ENCODE results near the gene IDH3G.

IDH3G gene

DNA sequence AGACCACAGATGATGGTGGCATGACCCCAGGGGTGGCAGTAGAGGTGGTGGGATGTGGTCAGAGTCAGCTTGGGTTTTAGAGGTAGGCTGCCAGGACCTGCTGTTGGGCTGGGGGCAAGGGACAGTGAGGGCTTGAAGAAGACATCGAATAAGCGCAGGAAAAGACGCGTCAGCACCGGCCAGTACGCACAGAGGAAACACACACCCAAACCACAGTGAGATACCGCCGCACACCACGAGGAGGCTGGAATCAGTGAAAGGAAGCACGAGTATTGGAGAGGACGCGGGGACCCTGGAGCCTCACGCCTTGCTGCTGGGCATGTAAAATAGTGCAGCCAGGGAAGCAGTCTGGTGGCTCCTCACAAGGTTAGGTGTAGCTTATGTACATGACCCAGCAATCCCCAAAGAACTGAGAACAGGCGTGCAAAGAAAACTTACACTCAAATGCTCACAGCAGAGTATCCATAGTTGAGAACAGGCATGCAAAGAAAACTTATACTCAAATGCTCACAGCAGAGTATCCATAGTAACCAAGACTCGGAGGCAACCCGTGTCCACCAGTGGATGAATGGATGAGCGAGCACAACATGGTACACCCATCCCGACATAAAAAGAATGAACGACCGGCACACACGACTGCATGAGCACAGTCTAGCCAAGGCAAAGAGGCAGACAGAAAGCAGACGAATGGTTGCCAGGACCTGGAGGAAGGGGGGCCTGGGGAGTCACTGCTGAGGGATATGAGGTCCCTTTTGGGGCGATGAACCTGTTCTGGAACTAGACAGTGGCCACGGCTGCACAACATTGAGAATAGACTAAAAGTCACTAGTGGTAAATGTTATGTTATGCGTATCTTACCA, 22.9 kb upstream of the IDH3G start:
- no peak overlapping the region for H3K27ac ChIP-seq (ENCODE audit: low read depth, low read length)
- no peak overlapping the region for H3K9ac ChIP-seq (ENCODE audit: low read length in 5 of 5)
- no peak overlapping the region for H3K4me3 ChIP-seq (ENCODE audit: low read depth in 1 of 5, low read length in 5 of 5)
- H3K36me3 ChIP-seq (ENCODE audit: control insufficient read depth in 5 of 5, insufficient read depth in 5 of 5, low read length in 5 of 5), result no peaks in the 10 kb centered on the region
- peaks cover 0 to 17% (median 9%) of the 10 kb centered on the region in 5 donors for H3K4me1 ChIP-seq (ENCODE audit: control insufficient read depth in 5 of 5, insufficient read depth in 5 of 5, low read length in 5 of 5)
- H3K27me3 ChIP-seq (ENCODE audit: control insufficient read depth in 5 of 5, insufficient read depth in 4 of 5, low read length in 5 of 5), result peaks cover 18 to 40% (median 28%) of the 10 kb centered on the region in 5 donors
- H3K9me3 ChIP-seq (ENCODE audit: control insufficient read depth in 5 of 5, low read length in 5 of 5), result peaks cover 0 to 3% (median 0%) of the 10 kb centered on the region in 5 donors

DNA sequence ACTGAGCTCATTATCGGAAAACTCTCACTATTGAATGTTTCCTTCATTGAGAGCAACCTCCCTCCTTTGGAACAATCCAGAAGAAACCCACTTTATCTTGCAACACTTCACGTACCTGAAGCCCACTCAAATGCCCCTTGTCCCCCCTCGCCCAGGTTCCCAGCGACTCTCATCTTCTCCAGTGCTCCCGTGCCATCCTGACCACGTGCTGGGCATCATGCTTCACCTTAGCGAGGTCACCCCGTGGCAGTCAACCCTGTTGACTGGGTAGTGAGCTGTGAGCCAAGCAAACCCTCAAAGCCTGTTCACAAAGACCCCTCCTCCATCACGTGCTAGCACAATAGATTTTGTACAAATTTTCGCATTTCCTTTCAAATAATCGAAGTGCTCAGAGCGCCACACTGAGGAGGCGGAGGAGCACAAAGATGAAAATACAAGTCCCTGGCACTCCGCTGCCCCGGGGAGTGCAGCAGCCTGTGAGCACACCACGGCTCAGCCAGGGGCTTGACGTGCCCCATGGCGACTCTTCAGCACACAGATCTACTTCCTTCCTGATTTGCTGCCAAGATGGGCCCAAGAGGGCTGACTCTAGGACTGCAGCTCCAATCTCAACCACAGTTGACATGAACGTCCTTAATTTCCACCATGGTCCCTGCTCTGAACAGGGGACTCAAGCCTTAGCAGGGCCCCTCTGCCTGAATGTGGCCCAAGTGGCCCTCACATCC, 20.6 kb upstream of the IDH3G start:
- peaks cover 0 to 11% (median 0%) of the 10 kb centered on the region in 5 donors for H3K9me3 ChIP-seq (ENCODE audit: control insufficient read depth in 5 of 5, low read length in 5 of 5)
- no peak overlapping the region for H3K4me3 ChIP-seq (ENCODE audit: low read depth in 1 of 5, low read length in 5 of 5)
- H3K4me1 ChIP-seq (ENCODE audit: control insufficient read depth in 5 of 5, insufficient read depth in 5 of 5, low read length in 5 of 5), result peaks cover 0 to 17% (median 9%) of the 10 kb centered on the region in 5 donors
- no peaks in the 10 kb centered on the region for H3K36me3 ChIP-seq (ENCODE audit: control insufficient read depth in 5 of 5, insufficient read depth in 5 of 5, low read length in 5 of 5)
- H3K9ac ChIP-seq (ENCODE audit: low read length in 5 of 5), result no peak overlapping the region
- peaks cover 19 to 43% (median 25%) of the 10 kb centered on the region in 5 donors for H3K27me3 ChIP-seq (ENCODE audit: control insufficient read depth in 5 of 5, insufficient read depth in 4 of 5, low read length in 5 of 5)
- no peak overlapping the region for H3K27ac ChIP-seq (ENCODE audit: low read depth, low read length)

DNA sequence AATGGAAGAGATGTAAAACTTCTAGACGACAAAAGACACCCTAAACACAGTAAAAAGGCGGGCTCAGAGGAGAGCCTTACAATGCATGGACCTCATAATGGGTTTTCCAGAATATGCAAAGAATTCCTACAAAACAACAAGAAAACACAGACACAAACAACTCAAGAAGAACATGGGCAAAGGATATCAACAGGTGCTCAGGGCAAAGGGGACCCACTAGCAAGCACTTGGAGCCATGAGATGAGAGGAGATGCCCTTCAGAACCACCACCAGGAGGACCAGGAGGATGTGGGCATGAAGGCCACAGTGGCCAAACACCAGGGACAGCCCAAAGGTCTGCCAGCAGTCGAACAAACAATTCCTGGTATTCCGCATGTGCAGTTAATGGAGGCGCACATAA, 19.0 kb upstream of the IDH3G start:
- Histone ChIP-seq H3K9ac (ENCODE audit: low read length in 5 of 5) (no peak overlapping the region), H3K4me3 (ENCODE audit: low read depth in 1 of 5, low read length in 5 of 5) (no peak overlapping the region), H3K36me3 (ENCODE audit: control insufficient read depth in 5 of 5, insufficient read depth in 5 of 5, low read length in 5 of 5) (no peaks in the 10 kb centered on the region), H3K27ac (ENCODE audit: low read depth, low read length) (no peak overlapping the region), H3K4me1 (ENCODE audit: control insufficient read depth in 5 of 5, insufficient read depth in 5 of 5, low read length in 5 of 5) (peaks cover 0 to 5% (median 0%) of the 10 kb centered on the region in 5 donors), H3K9me3 (ENCODE audit: control insufficient read depth in 5 of 5, low read length in 5 of 5) (peaks cover 0 to 14% (median 0%) of the 10 kb centered on the region in 5 donors), H3K27me3 (ENCODE audit: control insufficient read depth in 5 of 5, insufficient read depth in 4 of 5, low read length in 5 of 5) (peaks cover 12 to 42% (median 32%) of the 10 kb centered on the region in 5 donors)

DNA sequence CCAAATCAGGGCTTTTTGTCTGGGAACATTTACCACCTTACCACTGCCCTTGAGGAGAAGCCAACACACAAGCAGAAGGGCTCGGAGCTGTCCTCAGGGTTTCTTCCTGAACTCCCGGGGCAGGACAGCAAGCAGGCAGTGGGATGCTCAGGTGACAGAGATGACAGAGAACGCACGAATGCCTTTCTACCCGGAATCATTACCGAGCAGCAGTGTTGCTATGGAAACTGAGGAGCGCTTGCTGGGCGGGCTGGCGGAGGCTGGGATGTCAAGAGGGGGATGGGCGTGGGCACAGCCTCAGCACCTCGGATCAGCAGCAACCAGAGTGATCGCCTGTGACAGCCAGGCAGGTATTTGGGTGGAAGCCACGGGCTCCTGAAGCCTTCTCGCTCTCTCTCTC, 18.0 kb upstream of the IDH3G start:
- no peaks in the 10 kb centered on the region for H3K36me3 ChIP-seq (ENCODE audit: control insufficient read depth in 5 of 5, insufficient read depth in 5 of 5, low read length in 5 of 5)
- no peak overlapping the region for H3K4me3 ChIP-seq (ENCODE audit: low read depth in 1 of 5, low read length in 5 of 5)

DNA sequence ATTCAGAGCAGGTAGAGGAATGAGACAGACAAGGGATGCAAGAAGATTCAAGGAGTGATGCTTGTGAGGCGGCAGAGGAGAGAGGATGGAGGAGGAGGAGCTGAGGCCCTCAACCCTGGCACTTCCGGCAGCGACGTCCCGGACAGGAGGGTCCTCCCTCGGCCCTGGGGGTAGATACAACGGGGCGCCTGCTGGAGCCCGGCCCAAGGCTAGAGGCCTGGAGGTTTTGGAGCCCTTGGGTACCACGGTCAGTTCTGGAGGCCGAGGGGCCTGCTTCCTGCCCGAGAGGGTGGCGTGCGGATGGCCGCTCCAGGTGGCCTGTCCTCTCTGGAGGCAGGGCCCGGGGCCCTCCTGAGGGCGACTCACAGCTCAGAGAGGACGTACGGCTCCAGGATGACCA, 13.8 kb upstream of the IDH3G start:
- Histone ChIP-seq H3K27me3 (ENCODE audit: control insufficient read depth in 5 of 5, insufficient read depth in 4 of 5, low read length in 5 of 5) (peaks cover 11 to 45% (median 31%) of the 10 kb centered on the region in 5 donors), H3K9me3 (ENCODE audit: control insufficient read depth in 5 of 5, low read length in 5 of 5) (peaks cover 0 to 16% (median 0%) of the 10 kb centered on the region in 5 donors), H3K27ac (ENCODE audit: low read depth, low read length) (no peak overlapping the region), H3K4me1 (ENCODE audit: control insufficient read depth in 5 of 5, insufficient read depth in 5 of 5, low read length in 5 of 5) (no peaks in the 10 kb centered on the region), H3K36me3 (ENCODE audit: control insufficient read depth in 5 of 5, insufficient read depth in 5 of 5, low read length in 5 of 5) (no peaks in the 10 kb centered on the region), H3K9ac (ENCODE audit: low read length in 5 of 5) (no peak overlapping the region), H3K4me3 (ENCODE audit: low read depth in 1 of 5, low read length in 5 of 5) (no peak overlapping the region)

More for the DNA sequence above, 18.0 kb upstream of the IDH3G start:
- no peak overlapping the region for H3K9ac ChIP-seq (ENCODE audit: low read length in 5 of 5)
- H3K9me3 ChIP-seq (ENCODE audit: control insufficient read depth in 5 of 5, low read length in 5 of 5), result peaks cover 0 to 14% (median 0%) of the 10 kb centered on the region in 5 donors
- H3K27me3 ChIP-seq (ENCODE audit: control insufficient read depth in 5 of 5, insufficient read depth in 4 of 5, low read length in 5 of 5), result peaks cover 12 to 39% (median 31%) of the 10 kb centered on the region in 5 donors
- peaks cover 0 to 5% (median 0%) of the 10 kb centered on the region in 5 donors for H3K4me1 ChIP-seq (ENCODE audit: control insufficient read depth in 5 of 5, insufficient read depth in 5 of 5, low read length in 5 of 5)
- no peak overlapping the region for H3K27ac ChIP-seq (ENCODE audit: low read depth, low read length)

DNA sequence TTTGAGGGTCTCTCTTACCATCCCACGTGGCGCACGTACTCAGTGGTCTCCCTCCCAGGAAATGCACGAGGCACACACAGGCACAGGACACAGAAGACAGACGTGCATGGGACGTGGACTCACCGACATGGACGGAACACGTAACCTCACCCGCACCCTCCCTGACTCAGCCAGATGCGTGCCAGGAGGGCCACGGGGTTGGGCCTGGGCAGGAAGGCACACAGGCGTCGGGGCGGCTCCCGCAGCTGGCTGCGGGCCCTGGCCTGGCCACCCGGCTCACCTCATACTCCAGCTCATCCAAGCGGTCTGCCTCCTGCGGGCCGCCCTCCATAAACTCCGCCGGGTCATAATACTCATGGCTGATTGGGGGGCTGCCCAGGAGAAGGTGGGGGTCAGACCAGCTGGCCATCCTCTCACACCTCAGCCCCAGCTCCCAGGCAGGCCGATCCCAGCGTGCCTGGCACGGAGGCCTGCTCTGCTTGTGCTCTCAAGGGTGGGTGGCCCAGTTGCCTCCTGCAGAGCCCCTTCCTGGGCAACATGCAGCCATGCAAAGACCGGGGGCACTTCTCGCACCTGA, 12.9 kb upstream of the IDH3G start:
- Histone ChIP-seq H3K9me3 (ENCODE audit: control insufficient read depth in 5 of 5, low read length in 5 of 5) (peaks cover 0 to 13% (median 0%) of the 10 kb centered on the region in 5 donors), H3K4me3 (ENCODE audit: low read depth in 1 of 5, low read length in 5 of 5) (no peak overlapping the region), H3K9ac (ENCODE audit: low read length in 5 of 5) (no peak overlapping the region), H3K4me1 (ENCODE audit: control insufficient read depth in 5 of 5, insufficient read depth in 5 of 5, low read length in 5 of 5) (no peaks in the 10 kb centered on the region), H3K27ac (ENCODE audit: low read depth, low read length) (no peak overlapping the region), H3K27me3 (ENCODE audit: control insufficient read depth in 5 of 5, insufficient read depth in 4 of 5, low read length in 5 of 5) (peaks cover 4 to 41% (median 26%) of the 10 kb centered on the region in 5 donors), H3K36me3 (ENCODE audit: control insufficient read depth in 5 of 5, insufficient read depth in 5 of 5, low read length in 5 of 5) (no peaks in the 10 kb centered on the region)

DNA sequence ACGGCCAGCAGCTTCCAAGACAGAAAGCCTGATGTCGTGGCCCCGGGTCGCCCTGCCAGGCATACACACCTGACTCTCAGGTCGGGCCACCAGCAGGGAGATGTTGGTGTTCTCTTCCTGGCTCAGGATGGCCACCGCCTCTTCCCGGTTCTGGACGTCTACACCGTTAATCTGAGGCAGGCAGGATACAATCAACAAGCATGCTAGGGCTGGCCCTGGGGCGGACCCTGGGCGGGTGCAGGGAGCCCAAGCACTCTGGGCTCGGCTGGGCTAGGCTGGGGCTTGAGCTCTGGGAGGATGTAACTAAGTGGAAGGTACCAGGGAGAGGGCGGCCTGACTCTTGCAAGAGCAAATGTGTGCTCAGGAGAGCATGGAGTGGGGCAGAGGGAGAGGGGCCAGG, 11.3 kb upstream of the IDH3G start:
- Histone ChIP-seq H3K9ac (ENCODE audit: low read length in 5 of 5) (no peak overlapping the region), H3K36me3 (ENCODE audit: control insufficient read depth in 5 of 5, insufficient read depth in 5 of 5, low read length in 5 of 5) (no peaks in the 10 kb centered on the region), H3K27ac (ENCODE audit: low read depth, low read length) (no peak overlapping the region), H3K4me1 (ENCODE audit: control insufficient read depth in 5 of 5, insufficient read depth in 5 of 5, low read length in 5 of 5) (peaks cover 0 to 5% (median 4%) of the 10 kb centered on the region in 5 donors), H3K4me3 (ENCODE audit: low read depth in 1 of 5, low read length in 5 of 5) (no peak overlapping the region), H3K27me3 (ENCODE audit: control insufficient read depth in 5 of 5, insufficient read depth in 4 of 5, low read length in 5 of 5) (peaks cover 6 to 40% (median 26%) of the 10 kb centered on the region in 5 donors), H3K9me3 (ENCODE audit: control insufficient read depth in 5 of 5, low read length in 5 of 5) (peaks cover 0 to 12% (median 0%) of the 10 kb centered on the region in 5 donors)

DNA sequence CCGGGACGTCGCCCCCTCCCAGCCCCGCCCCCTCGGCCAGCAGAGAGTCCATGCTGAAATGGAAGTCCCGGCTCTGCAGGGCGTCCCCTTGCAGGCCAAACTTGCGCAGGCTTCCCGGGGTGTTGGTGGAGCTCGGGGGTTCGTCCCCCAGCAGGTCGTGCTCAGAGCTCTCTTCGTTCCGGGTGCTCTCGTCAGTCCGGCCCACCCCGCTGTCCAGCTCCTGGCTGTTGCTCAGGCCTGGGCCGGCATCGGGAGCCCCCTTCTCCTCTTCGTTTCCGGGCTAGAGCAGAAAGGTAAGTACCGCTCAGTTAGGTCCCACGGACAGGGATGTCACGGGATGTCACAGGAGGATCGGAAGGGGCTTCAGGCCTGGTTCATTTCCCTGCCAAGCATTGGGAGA, 10.4 kb upstream of the IDH3G start:
- no peak overlapping the region for H3K27ac ChIP-seq (ENCODE audit: low read depth, low read length)
- no peaks in the 10 kb centered on the region for H3K36me3 ChIP-seq (ENCODE audit: control insufficient read depth in 5 of 5, insufficient read depth in 5 of 5, low read length in 5 of 5)
- H3K4me1 ChIP-seq (ENCODE audit: control insufficient read depth in 5 of 5, insufficient read depth in 5 of 5, low read length in 5 of 5), result peaks cover 0 to 10% (median 5%) of the 10 kb centered on the region in 5 donors
- peaks cover 0 to 11% (median 0%) of the 10 kb centered on the region in 5 donors for H3K9me3 ChIP-seq (ENCODE audit: control insufficient read depth in 5 of 5, low read length in 5 of 5)
- no peak overlapping the region for H3K4me3 ChIP-seq (ENCODE audit: low read depth in 1 of 5, low read length in 5 of 5)
- H3K9ac ChIP-seq (ENCODE audit: low read length in 5 of 5), result no peak overlapping the region
- peaks cover 4 to 34% (median 24%) of the 10 kb centered on the region in 5 donors for H3K27me3 ChIP-seq (ENCODE audit: control insufficient read depth in 5 of 5, insufficient read depth in 4 of 5, low read length in 5 of 5)

DNA sequence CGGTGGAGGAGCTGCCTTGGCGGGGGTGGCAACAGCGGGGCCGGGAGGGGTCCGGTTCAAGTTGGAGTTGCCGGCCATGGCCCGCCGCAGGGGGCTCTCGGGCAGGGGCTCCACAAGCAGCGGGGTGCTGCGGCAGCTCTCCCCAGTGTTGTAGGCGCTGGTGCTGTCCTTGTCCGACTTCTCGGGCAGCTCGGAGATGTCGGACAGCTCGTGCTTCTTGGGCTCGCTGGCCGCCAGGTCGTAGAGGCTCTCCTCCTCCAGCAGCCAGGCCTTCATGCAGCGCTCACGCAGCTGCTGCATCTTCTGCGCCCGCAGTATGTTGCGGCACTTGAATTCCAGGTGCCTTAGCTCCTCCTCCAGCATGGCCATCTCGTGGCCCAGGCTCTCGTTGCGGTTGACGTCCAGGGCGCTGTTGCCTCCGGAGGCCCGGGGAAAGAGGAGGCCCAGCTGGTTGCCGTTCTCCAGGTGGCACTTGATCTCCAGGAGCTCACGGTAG, 10.0 kb upstream of the IDH3G start:
- Histone ChIP-seq H3K4me3 (ENCODE audit: low read depth in 1 of 5, low read length in 5 of 5) (no peak overlapping the region), H3K9me3 (ENCODE audit: control insufficient read depth in 5 of 5, low read length in 5 of 5) (peaks cover 0 to 9% (median 0%) of the 10 kb centered on the region in 5 donors), H3K36me3 (ENCODE audit: control insufficient read depth in 5 of 5, insufficient read depth in 5 of 5, low read length in 5 of 5) (peaks cover 0 to 4% (median 1%) of the 10 kb centered on the region in 5 donors), H3K9ac (ENCODE audit: low read length in 5 of 5) (no peak overlapping the region), H3K27ac (ENCODE audit: low read depth, low read length) (no peak overlapping the region), H3K27me3 (ENCODE audit: control insufficient read depth in 5 of 5, insufficient read depth in 4 of 5, low read length in 5 of 5) (peaks cover 4 to 33% (median 21%) of the 10 kb centered on the region in 5 donors), H3K4me1 (ENCODE audit: control insufficient read depth in 5 of 5, insufficient read depth in 5 of 5, low read length in 5 of 5) (peaks cover 0 to 10% (median 5%) of the 10 kb centered on the region in 5 donors)
